ENCODE measurements around the gene UTF1.
"Not testable (repeated sequence)": the region's sequence is repeated elsewhere in the genome, so short reads cannot be mapped to it uniquely, and the experiment has no call there.

UTF1 gene

DNA sequence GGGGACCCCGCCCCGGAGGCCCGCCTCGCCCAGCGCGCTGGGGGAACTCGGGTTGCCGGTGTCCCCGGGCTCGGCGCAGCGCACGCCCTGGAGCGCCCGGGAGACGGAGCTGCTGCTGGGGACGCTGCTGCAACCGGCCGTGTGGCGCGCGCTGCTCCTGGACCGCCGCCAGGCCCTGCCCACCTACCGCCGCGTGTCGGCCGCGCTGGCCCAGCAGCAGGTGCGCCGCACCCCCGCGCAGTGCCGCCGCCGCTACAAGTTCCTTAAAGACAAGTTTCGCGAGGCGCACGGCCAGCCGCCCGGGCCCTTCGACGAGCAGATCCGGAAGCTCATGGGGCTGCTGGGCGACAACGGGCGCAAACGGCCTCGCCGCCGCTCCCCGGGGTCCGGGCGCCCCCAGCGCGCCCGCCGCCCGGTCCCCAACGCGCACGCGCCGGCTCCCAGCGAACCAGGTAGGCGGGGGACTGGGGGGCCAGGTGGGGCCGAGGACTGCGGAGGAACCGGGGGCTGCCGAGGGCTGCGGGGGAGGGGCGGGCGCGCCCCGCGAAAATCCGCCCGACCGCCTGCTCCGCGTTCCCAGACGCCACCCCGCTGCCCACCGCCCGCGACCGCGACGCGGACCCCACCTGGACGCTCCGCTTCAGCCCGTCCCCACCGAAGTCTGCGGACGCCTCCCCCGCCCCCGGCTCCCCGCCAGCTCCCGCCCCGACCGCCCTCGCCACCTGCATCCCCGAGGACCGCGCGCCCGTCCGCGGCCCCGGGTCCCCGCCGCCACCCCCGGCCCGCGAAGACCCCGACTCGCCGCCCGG lies 574 bp downstream of the UTF1 start:
- no peak for DNase-seq

GRCh38 chr10:133231244-133231945 lies 1.4 kb downstream of the UTF1 start:
- DNase-seq = no peak

DNA sequence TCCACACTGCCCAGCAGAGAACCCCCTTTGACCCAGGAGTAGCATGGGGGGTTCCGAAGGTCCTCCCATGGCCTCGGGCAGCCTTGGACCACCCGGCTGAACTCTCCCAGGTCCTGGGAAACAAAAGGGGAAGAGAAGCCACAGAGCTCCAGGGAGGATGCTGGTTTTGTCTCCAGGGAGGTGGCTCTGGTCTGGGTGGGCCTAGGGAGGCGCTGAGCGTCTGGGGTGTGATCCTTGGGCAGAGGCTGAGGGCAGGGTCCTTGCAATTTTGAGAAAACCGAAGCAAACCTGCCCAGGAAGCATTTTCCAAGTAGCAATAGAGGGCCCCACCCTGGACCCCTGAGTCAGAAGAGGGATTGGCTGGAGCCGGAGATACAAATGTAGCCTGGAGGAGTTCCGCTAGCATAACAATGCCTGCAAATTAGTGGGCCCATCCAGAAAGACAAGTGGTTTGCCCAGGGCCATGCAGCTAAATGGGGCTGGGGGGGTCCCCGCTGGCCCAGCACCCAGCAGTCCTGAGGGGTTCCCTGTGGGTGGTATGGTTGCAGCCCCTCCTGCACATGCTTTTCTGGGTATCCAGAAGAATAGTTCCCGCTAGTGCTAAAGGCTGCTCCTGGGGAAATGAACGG lies 2.0 kb downstream of the UTF1 start:
- no peak for DNase-seq

DNA sequence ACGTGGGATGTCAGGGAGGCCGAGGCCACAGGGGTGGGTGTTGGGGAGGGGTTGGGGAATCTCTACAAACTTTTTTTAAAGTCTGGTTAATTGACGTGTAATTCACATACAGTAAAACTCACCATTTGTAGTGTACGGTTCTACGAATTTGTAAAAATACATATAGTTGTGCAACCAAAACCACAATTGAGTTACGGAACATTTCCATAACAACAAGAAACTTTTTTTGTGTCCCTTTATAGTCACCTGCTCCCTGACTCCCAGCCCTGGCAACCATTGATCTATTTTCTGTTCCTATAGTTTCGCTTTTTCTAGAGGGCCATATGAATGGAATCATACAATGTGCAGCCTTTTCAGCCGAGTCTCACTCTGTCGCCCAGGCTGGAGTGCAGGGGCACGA lies 4.8 kb downstream of the UTF1 start:
- DNase-seq = not testable (repeated sequence)

- no peak for DNase-seq
These were observed 5.3 kb downstream of the UTF1 start for GRCh38 chr10:133235265-133235855.

- DNase-seq = no peak
These were observed 5.9 kb downstream of the UTF1 start for GRCh38 chr10:133235932-133236331.

DNA sequence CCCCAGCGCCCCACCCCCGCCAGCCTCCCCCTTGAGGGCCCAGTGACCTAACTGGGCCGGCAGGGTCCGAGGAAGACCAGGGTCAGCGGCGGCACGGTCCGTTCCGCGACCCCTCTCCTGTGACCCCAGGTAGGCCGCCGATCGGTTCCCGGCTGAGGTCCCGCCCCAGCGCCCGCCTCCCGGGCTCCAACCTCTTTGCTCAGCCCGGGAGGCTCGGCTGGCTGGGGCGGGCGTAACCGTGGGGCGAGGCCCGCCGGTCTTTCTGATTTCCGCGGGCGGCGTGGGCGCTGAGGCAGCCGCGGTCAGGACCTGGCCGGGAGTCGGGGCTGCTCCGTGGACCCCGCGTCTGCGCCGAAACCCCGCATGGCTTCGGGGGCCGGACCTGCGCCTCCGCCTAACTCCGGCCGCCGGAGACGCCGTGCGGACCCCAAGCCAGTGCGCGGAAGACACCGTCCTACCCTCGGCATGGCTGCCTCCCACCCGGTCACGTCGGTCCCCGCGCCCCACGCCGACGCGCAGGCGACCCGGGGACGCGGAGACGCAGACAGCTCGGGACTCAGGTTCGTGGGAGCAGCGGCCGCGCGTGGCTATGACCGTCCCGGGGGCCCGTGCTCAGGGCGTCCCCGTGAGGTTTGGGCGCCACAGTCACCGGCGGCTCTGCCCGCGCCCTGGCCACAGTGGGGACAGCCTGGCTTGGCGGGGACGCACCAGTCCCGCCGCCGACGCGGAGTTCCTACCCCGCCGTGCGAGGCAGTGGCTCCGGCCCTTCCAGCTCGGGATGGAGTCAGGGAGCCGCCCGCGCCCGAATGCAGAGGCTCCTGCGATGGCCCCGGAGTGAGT lies 6.6 kb downstream of the UTF1 start:
- no peak for DNase-seq

DNA sequence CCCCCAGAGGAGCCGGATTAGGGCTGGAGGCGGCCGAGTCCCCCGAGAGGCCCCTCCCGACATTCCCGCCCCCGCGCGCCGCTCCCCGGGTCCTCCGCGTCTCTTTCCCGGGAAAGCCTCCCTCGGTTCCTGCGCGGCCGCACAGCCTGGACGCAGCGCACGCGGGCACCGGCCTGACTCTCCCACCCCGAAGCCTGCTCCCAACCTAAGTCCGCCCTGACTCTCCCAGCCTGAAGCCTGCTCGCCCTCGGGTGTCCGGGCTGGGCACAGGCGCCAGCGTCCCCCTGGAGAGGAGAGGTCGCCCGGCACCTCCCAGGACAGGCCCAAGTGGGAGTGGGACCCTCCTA lies 7.2 kb downstream of the UTF1 start:
- no peak for DNase-seq

- DNase-seq = no peak
These were observed 7.8 kb downstream of the UTF1 start, which contains the start of gene VENTX for GRCh38 chr10:133237588-133238465. Gene VENTX, plus strand, starts transcription at chr10:133237855. Its CDS starts 60 bp downstream, at chr10:133237915.

- no peak for DNase-seq
These were observed 8.4 kb downstream of the UTF1 start for GRCh38 chr10:133238466-133238804.

DNA sequence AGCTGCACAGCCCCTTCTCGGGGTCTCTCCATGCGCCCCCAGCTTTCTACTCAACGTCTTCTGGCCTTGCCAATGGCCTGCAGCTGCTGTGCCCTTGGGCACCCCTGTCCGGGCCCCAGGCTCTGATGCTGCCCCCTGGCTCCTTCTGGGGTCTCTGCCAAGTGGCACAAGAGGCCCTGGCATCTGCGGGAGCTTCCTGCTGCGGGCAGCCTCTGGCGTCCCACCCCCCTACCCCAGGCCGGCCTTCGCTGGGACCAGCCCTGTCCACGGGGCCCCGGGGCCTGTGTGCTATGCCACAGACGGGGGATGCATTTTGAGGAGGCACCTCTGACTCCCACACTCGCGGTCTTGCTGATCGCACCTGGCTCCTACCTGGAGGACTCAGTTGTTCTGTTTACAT lies 10.0 kb downstream of the UTF1 start:
- DNase-seq = no peak

DNA sequence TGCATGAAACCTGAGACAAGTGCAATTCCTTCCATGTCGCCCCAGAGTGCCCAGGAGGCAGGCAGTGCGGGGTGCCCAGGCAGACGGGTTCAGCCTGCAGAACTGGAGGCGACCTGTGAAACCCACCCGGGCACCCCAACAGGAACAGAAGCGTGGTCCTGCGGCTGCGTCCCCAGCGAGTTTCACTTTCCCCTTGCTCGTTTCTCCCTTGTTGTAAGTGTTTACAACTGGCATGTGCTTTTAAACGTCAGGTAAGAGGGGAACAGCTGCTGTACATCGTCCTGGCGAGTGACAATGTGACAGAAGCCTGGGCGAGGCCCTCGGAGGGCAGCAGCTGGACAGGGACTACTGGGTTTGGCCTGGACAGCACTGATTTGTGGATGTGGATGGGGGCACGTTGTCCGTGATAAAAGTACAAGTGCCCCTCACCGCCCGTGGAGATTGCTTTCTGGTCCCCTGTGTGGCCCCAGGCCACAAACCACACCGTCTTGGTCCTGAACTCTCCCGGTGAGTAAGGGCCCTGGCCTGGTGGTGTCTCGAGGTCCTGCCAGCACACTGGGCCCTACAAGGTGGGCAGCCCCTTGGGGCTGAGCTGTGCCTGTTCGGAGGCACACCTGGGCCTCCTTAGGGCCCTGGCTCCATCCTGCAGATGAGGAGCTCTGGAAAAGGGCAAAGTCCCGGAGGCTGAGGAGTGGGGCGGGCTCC lies 11.6 kb downstream of the UTF1 start:
- no peak for DNase-seq

DNA sequence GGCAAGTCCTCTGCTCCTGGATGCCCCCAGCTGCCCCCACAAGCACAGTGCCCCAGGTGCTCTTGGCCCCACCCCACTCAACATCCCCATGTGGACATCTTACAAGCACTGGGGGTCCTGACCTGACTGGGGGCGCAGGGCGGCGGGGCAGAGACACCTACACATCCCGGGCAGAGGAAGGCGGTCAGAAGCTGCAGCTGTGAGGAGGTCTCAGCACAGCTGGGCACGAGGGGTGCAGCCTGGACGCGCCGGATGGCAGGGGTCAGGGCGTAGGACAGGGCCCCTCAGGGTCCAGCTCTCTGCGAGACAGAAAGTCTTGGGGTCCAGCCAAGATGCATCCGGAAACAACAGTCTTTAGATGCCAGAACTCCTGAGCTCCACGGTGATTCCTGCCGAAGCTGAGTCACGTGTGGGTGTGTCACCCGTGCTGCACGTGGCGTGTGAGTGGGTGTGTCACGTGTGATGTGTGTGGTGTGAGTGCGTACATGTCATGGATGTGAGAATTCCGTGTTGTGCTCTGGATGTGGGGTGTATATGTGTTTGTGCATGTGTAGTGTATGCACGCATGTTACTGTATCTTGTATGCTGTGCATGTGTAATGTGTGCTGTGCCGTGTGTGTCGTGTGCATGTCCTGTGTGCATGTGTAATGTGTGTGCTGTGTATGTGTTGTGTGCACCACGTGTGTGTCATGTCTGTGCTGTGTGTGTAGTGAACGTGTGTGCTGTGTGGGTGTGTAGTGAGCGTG lies 12.8 kb downstream of the UTF1 start:
- no peak for DNase-seq

GRCh38 chr10:133243593-133243992 lies 13.6 kb downstream of the UTF1 start:
- no peak for DNase-seq

DNA sequence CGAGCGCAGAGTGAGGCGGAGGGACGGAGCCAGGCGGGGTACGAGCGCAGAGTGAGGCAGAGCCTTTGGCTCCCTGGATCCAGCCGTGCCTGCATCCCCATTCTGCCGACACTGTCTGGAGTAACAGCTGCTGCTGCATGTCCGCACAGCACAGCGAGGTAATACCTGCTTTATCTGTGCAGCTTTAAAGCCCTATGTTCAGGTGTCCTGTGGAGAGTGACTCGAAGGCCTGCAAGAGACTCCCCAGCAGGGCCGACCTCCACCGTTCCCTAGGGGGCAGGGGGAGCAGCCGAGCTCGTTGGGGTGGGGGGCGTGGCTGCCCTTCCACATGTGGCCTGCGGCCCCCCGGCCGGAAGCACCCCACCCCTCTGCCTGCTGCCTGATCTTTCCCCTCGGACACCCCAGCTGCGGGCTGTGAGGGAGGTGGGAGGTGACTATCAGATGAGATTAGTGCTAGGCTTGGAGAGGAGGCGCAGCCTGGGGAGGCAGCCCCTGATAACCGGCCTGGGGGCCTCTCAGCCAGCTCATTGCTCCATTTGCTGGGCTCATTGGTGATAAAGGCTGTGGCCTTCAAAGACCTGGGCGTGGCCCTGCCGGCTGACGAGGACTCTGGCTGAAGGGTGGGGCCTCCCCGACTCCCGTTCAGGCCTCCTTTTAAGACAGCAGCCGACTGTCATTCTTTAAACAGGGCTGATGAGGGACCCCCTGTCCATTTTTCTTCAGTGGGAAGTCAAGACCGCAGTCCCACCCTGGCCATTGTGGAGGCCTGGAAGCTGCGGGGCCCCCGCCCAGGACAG lies 15.6 kb downstream of the UTF1 start:
- DNase-seq = no peak

DNA sequence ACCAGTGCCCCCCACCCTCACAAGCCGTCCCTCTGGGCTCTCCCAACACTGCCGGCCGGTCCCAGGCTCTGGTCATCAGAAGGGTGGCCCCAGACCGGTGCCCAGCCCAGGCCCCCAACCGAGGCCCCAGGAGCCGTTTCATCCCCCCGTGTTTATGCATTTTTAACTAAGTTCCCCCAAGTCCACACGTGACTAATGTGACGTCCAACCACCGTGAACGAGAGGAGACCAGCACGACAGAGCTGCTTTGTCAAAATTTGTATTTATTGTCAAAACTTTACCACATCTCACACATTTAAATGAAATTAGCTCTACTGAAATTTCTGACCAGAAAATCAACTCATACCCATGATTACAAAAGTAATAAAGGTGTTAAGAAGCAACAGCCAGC lies 16.2 kb downstream of the UTF1 start:
- DNase-seq = no peak

- DNase-seq = no peak
These were observed 17.8 kb downstream of the UTF1 start for GRCh38 chr10:133247681-133248333.

GRCh38 chr10:133248334-133248715 lies 18.3 kb downstream of the UTF1 start:
- no peak for DNase-seq

Measured in NCI-H748 treated with DMSO at 0.1 percent for 48 hours (cell line).